SK-N-SH treated with all-trans-retinoic acid at 6 μM for 48 hours (cell line): ENCODE results near the gene COBL.

Experiments used
- GLIS3 ChIP-seq: fragments of 250-450 bp; sonication (Bioruptor Pico); IDR thresholded peaks from 2 replicates; pipeline ENCODE4 v1.5.0; 2020; ENCODE audit warnings: mild to moderate bottlenecking, moderate library complexity
- TF ChIP-seq, protein P1 (sequence below): fragments of 250-450 bp; sonication (Bioruptor Pico); IDR thresholded peaks from 2 replicates; pipeline ENCODE4 v1.8.0; 2020; ENCODE audit warnings: mild to moderate bottlenecking, moderate library complexity, borderline replicate concordance

DNA sequence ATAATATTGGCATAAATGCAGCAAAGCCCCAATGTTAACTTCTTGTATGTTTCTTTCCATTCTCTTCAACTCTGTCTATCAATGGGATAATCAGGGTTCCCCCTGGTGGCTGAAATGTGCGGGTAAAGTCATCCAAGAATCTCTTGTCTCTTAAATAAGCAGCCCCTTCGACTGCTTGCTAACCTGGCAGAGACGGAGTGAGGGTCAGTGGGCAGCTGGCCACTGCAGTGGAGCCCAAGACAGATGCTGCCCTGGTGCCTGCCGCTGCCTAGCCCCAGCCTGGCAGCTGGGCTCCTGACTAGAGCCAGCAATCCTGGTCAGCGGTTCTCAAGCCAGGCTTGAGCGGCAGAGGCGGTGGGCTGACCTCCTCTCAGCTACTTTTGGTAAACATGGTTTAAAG, 248.9 kb downstream of the COBL start:
- TF ChIP-seq, protein P1, sequence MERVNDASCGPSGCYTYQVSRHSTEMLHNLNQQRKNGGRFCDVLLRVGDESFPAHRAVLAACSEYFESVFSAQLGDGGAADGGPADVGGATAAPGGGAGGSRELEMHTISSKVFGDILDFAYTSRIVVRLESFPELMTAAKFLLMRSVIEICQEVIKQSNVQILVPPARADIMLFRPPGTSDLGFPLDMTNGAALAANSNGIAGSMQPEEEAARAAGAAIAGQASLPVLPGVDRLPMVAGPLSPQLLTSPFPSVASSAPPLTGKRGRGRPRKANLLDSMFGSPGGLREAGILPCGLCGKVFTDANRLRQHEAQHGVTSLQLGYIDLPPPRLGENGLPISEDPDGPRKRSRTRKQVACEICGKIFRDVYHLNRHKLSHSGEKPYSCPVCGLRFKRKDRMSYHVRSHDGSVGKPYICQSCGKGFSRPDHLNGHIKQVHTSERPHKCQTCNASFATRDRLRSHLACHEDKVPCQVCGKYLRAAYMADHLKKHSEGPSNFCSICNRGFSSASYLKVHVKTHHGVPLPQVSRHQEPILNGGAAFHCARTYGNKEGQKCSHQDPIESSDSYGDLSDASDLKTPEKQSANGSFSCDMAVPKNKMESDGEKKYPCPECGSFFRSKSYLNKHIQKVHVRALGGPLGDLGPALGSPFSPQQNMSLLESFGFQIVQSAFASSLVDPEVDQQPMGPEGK (CRISPR knock-in tag) = no peak
- TF ChIP-seq GLIS3 (CRISPR knock-in tag) = no peak
